Suprapubic skin (tissue), 4 donors: ENCODE results near the gene SET.

Experiments used
- CTCF ChIP-seq, 2 donors: fragments of 200-600 bp in 1 of 2; fragments of 450-650 bp in 1 of 2; sonication (generic) in 1 of 2; IDR thresholded peaks; one replicate each; pipeline ENCODE4 v1.5.1; 2016 to 2019; ENCODE audit warnings: antibody characterized with exemption in 2 of 2, mild to moderate bottlenecking in 1 of 2, moderate library complexity in 1 of 2
- EP300 ChIP-seq: sonication (generic); formaldehyde crosslinking; IDR thresholded peaks from one replicate; pipeline ENCODE4 v1.6.1; 2017; ENCODE audit warnings: antibody characterized with exemption
- POLR2A ChIP-seq, 2 donors: fragments of 450-650 bp; IDR thresholded peaks; one replicate each; pipeline ENCODE4 v1.6.1; 2017; ENCODE audit warnings: antibody characterized with exemption in 2 of 2, mild to moderate bottlenecking in 2 of 2, moderate library complexity in 2 of 2
- POLR2AphosphoS5 ChIP-seq, 3 donors: sonication (generic); formaldehyde crosslinking; IDR thresholded peaks; one replicate each; pipeline ENCODE4 v1.6.1; 2017; ENCODE audit warnings: antibody characterized with exemption in 3 of 3

GRCh38 chr9:128724744-128725211 is 35.8 kb downstream of the SET start:
- no peak for TF ChIP-seq CTCF (IDR thresholded peaks at IDR 0.05)
- no peak for TF ChIP-seq POLR2A (IDR thresholded peaks at IDR 0.05)
- TF ChIP-seq EP300 = no peak
- TF ChIP-seq POLR2AphosphoS5 (IDR thresholded peaks at IDR 0.05) = no peak
